Lower leg skin (tissue), 3 donors: ENCODE data around the gene ANKRD13C.

Source experiments
- CTCF ChIP-seq, 3 donors: fragments of 450-650 bp; IDR thresholded peaks; one replicate each; pipeline ENCODE4 v1.5.1; 2016; ENCODE audit warnings: antibody characterized with exemption in 3 of 3, mild to moderate bottlenecking in 3 of 3, moderate library complexity in 2 of 3
- POLR2A ChIP-seq, 2 donors: fragments of 450-650 bp; IDR thresholded peaks; one replicate each; pipeline ENCODE4 v1.6.1; 2016 to 2017; ENCODE audit warnings: antibody characterized with exemption in 2 of 2, mild to moderate bottlenecking in 1 of 2, moderate library complexity in 1 of 2

GRCh38 chr1:70331962-70332361, 22.6 kb downstream of the ANKRD13C start:
- TF ChIP-seq CTCF (IDR thresholded peaks at IDR 0.05) (no peak), POLR2A (IDR thresholded peaks at IDR 0.05) (no peak)
